Thoracic aorta (tissue), 2 donors: ENCODE measurements around the gene FGD6. TPM values are rescaled to one million over a fixed set of nuclear protein-coding genes. Genes with fewer than 3 reads are reported as not detected.
A peak's percentile ranks its signal among the peaks of the same experiment; 100 is the strongest.

Source experiments
- ATAC-seq: fragments of 150-250 bp; one replicate; pipeline ENCODE4 v1.8.0; 2017; ENCODE audit warnings: low read depth; ENCODE audit not compliant: insufficient number of reproducible peaks, low FRiP score
- DNase-seq: peaks from one replicate; pipeline ENCODE4 v3.0.0-alpha.2; 2020; ENCODE audit warnings: low spot score
- H3K27ac ChIP-seq, 2 donors: fragments of 200-600 bp; sonication (generic); 1 replicate in 1 of 2; 2 replicates in 1 of 2; pipeline ENCODE4 v1.5.1; 2016; ENCODE audit warnings: mild to moderate bottlenecking in 2 of 2, moderate library complexity in 2 of 2
- H3K27me3 ChIP-seq: fragments of 200-600 bp; sonication (generic); replicated peaks from 2 replicates; pipeline ENCODE4 v1.6.0; 2016; ENCODE audit warnings: mild to moderate bottlenecking; ENCODE audit not compliant: insufficient read depth
- H3K36me3 ChIP-seq: fragments of 200-600 bp; sonication (generic); one replicate; pipeline ENCODE4 v1.5.1; 2016
- H3K4me1 ChIP-seq, 2 donors: fragments of 200-600 bp; sonication (generic); 1 replicate in 1 of 2; 2 replicates in 1 of 2; pipeline versions ENCODE4 v1.5.1 to v1.6.0; 2016; ENCODE audit warnings: low read depth in 2 of 2, mild to moderate bottlenecking in 1 of 2; ENCODE audit not compliant: control insufficient read depth in 1 of 2
- H3K4me3 ChIP-seq: fragments of 200-600 bp; sonication (generic); 2 replicates; pipeline ENCODE4 v1.5.1; 2016; ENCODE audit warnings: mild to moderate bottlenecking
- H3K9me3 ChIP-seq: fragments of 200-600 bp; sonication (generic); 2 replicates; pipeline ENCODE4 v1.5.1; 2016
- total RNA-seq, 2 donors: library from RNA; depleted of rRNA; stranded (reverse); fragments of >200 nt; gene quantifications; one replicate each; pipeline versions ENCODE4 v1.1.0 to v1.2.3, GENCODE V29; 2016
- TF ChIP-seq, protein P1 (sequence below): fragments of 200-600 bp; sonication (generic); IDR thresholded peaks from one replicate; pipeline ENCODE4 v1.5.1; 2019; ENCODE audit warnings: antibody characterized with exemption

Gene FGD6
- total RNA-seq, 2 donors from 2014 or later: 8.4 to 9.8 TPM

DNA sequence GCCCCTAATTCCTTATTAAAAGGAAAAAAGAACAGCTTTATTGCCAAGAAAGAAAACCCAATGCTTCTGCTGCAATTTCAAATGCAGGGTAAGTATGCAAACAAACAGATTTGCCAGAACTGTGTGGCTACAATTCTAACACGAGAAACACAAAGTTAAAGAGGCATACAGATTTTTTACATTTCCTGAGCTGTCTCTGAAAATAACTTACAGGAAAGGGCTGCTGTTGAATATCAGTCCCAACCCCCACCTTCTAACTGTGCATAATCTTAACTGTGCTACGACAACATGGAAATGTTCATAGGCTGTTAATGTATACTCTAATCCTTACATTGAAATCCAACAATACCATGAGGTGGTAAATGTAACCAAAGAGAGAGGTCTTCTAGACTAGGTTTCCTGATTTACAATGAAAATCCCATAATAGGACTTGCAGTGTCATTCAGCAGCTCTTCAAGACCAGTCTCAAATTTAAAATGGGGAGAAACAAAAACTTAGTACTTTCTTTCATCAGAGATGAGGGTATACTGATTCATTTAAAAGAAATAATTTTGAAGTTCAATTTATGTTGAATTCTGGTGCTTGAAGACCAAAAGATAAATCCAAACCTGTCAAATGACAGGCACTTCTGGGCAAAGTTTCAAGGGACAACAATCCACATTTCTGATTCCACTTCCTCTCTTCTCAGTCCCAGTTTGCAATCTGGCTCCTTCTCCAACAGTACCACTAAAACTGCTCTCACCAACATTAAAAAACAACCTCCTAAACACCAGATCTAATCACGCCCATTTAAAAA lies 14.4 kb downstream of the FGD6 start:
- Histone ChIP-seq H3K27me3 (no peaks in the 10 kb centered on the region), H3K4me3 (no peak overlapping the region), H3K4me1 (peaks cover 27 to 69% of the 10 kb centered on the region in 2 donors), H3K27ac (peak overlapping the region; percentile 7 to 62), H3K9me3 (no peaks in the 10 kb centered on the region), H3K36me3 (no peaks in the 10 kb centered on the region)
- TF ChIP-seq, protein P1, sequence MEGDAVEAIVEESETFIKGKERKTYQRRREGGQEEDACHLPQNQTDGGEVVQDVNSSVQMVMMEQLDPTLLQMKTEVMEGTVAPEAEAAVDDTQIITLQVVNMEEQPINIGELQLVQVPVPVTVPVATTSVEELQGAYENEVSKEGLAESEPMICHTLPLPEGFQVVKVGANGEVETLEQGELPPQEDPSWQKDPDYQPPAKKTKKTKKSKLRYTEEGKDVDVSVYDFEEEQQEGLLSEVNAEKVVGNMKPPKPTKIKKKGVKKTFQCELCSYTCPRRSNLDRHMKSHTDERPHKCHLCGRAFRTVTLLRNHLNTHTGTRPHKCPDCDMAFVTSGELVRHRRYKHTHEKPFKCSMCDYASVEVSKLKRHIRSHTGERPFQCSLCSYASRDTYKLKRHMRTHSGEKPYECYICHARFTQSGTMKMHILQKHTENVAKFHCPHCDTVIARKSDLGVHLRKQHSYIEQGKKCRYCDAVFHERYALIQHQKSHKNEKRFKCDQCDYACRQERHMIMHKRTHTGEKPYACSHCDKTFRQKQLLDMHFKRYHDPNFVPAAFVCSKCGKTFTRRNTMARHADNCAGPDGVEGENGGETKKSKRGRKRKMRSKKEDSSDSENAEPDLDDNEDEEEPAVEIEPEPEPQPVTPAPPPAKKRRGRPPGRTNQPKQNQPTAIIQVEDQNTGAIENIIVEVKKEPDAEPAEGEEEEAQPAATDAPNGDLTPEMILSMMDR: no peak
- ATAC-seq (no peak), DNase-seq (no peak)

DNA sequence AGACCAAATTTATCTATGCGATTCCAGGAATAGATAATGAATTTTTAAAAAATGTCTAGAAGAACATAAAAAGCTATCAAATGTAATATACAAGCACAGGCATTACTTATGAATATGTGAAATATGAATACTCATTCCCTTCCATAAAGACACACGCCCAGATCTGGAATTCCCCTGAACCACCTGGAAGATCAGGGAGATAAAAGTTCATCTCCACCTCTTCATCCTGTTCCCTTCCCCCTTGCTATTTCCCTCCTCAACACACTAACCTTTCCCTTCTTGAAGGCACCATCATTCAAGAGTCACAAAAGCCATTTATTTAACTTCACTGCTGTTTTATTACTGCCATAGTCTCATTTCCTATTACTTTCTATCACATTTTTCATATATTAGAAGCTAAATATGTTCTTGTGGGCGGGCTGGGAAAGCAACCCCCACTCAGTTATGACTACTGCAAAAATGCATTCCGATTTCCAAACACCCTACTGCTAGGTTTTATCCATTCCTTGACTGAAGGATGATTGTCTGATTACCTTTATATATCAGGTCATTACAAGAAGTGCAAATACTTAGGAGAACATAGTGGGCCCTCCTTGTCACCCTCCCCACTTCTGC lies 16.1 kb downstream of the FGD6 start:
- no peak for ATAC-seq

DNA sequence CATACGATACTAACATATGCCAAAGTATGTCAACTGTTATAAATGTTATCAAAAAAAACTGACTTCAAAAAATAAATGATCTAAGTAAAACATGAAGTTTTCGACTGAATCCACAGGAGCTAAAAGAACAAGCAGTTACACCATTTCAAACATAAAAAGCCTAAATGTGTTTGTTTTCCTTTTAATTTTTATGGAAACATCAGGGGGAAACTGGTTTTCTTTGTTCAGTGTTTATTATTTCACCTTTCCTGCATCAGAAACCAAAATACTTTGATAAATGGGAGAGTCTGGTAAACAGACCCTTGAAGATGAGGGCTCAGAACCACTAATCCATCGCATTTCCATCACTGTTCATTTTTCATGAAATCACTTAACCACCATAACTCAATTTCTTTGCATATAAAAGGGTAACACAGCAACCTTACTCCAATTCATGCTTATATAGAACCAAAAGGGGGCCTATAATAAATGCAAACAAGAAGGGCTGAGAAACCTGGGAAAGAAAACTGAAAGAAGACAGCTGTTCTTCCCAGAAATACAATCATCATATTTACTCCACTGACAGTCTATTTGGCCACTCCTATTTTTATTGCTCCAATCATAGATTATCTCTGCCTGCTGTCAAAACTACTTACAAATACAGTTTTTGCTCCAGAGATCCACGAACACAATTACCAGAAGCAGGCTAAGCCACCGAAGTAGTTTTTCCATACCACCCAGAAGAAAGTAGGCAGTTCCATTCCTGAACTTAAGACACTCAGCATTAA lies 17.0 kb downstream of the FGD6 start:
- no peak for ATAC-seq
- peak overlapping the region; percentile 21 for H3K4me3 ChIP-seq

More for the DNA sequence above, 16.1 kb downstream of the FGD6 start:
- Histone ChIP-seq H3K4me1 (peaks cover 27 to 64% of the 10 kb centered on the region in 2 donors), H3K4me3 (no peak overlapping the region), H3K27me3 (no peaks in the 10 kb centered on the region), H3K9me3 (no peaks in the 10 kb centered on the region), H3K36me3 (no peaks in the 10 kb centered on the region), H3K27ac (no peak overlapping the region)
- TF ChIP-seq, protein P1: no peak
- DNase-seq: no peak

DNA sequence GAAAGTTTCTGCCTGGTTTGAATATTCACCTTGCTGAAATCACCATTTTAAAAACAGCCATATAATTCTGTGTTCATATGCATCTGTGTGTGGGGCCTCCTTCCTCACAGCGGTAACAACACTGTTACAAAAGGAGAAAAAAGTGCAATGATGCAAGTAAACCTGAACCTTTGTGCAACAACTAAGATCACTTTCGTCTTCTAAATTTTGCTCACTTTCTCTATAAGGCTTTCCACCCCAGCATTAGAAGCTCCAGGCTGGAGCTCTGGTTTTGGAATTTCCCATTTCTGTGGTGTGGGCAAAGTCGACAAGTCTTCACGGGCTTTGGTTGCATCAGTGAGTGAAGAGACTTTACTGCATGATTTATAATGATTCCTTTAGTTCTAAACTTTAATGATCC lies 18.4 kb downstream of the FGD6 start:
- no peak overlapping the region for H3K27ac ChIP-seq
- no peak for DNase-seq

More for the DNA sequence above, 17.0 kb downstream of the FGD6 start:
- no peaks in the 10 kb centered on the region for H3K27me3 ChIP-seq
- no peaks in the 10 kb centered on the region for H3K36me3 ChIP-seq
- no peak for DNase-seq
- H3K9me3 ChIP-seq: no peaks in the 10 kb centered on the region
- H3K27ac ChIP-seq: peak overlapping the region in 1 of 2 donors; percentile 20
- H3K4me1 ChIP-seq: peaks cover 21 to 55% of the 10 kb centered on the region in 2 donors
- TF ChIP-seq, protein P1: no peak

More for the DNA sequence above, 18.4 kb downstream of the FGD6 start:
- ATAC-seq: no peak
- Histone ChIP-seq H3K4me3 (no peak overlapping the region), H3K9me3 (no peaks in the 10 kb centered on the region), H3K36me3 (no peaks in the 10 kb centered on the region), H3K4me1 (peaks cover 10 to 41% of the 10 kb centered on the region in 2 donors), H3K27me3 (no peaks in the 10 kb centered on the region)
- TF ChIP-seq, protein P1: no peak
